ENCODE data around the gene LMF1. TPM values are rescaled to one million over a fixed set of nuclear protein-coding genes. Genes with fewer than 3 reads are reported as not detected.
"Not testable (repeated sequence)": the region's sequence is repeated elsewhere in the genome, so short reads cannot be mapped to it uniquely, and the experiment has no call there.

LMF1 gene
- total RNA-seq, 3 donors from 2014 or later (not counting 1 experiment from before 2014, with no cell fraction given): 28.2 to 42.2 (median 41.2) TPM

- H3K36me3 Mint-ChIP-seq: no peaks in the 10 kb centered on the region
- no peaks in the 10 kb centered on the region for H3K9me3 ChIP-seq (ENCODE audit: control insufficient read depth, insufficient read depth, low read length)
- no peaks in the 10 kb centered on the region for H3K4me1 ChIP-seq (ENCODE audit: control insufficient read depth, insufficient read depth, low read length)
- no peak for DNase-seq
- 77% methylated on average over 22 of the region's 22 CpGs for WGBS (ENCODE audit: insufficient coverage)
- H3K27ac Mint-ChIP-seq: no peak overlapping the region
- H3K36me3 ChIP-seq (ENCODE audit: control insufficient read depth, insufficient read depth, low read length): peaks cover 17% of the 10 kb centered on the region
- no peak overlapping the region for H3K4me3 ChIP-seq (ENCODE audit: low read length)
- peak in 1 of 3 donors; percentile 78 for ATAC-seq
- TF ChIP-seq CTCF (IDR thresholded peaks at IDR 0.05): no peak
- intact Hi-C loops (cut with micrococcal nuclease): no loop called here
- no peak overlapping the region for H3K27ac ChIP-seq (ENCODE audit: low read length)
- no peaks in the 10 kb centered on the region for H3K27me3 ChIP-seq (ENCODE audit: control insufficient read depth, insufficient read depth, low read length)
- H3K4me1 Mint-ChIP-seq: peaks cover 11 to 12% of the 10 kb centered on the region in 2 donors
- no peaks in the 10 kb centered on the region for H3K9me3 Mint-ChIP-seq
- no peaks in the 10 kb centered on the region for H3K27me3 Mint-ChIP-seq (ENCODE audit: low read depth in 2 of 2)
- no peak overlapping the region for H3K4me3 Mint-ChIP-seq
These were observed 19.0 kb downstream of the LMF1 start for GRCh38 chr16:951660-952301.

- WGBS (ENCODE audit: insufficient coverage): 90% methylated on average over 27 of the region's 27 CpGs
- peaks cover 24% of the 10 kb centered on the region for H3K36me3 ChIP-seq (ENCODE audit: control insufficient read depth, insufficient read depth, low read length)
- H3K27me3 Mint-ChIP-seq (ENCODE audit: low read depth in 2 of 2); H3K9me3 Mint-ChIP-seq; H3K4me1 ChIP-seq (ENCODE audit: control insufficient read depth, insufficient read depth, low read length); H3K9me3 ChIP-seq (ENCODE audit: control insufficient read depth, insufficient read depth, low read length); H3K4me3 ChIP-seq (ENCODE audit: low read length); H3K27me3 ChIP-seq (ENCODE audit: control insufficient read depth, insufficient read depth, low read length); H3K4me3 Mint-ChIP-seq; H3K36me3 Mint-ChIP-seq; H3K27ac ChIP-seq (ENCODE audit: low read length); ATAC-seq; H3K27ac Mint-ChIP-seq; DNase-seq; intact Hi-C loops (cut with micrococcal nuclease): not testable (repeated sequence)
- peaks cover 11 to 12% of the 10 kb centered on the region in 2 donors for H3K4me1 Mint-ChIP-seq
These were observed 19.8 kb downstream of the LMF1 start for GRCh38 chr16:950733-951573.

- H3K9me3 ChIP-seq (ENCODE audit: control insufficient read depth, insufficient read depth, low read length); DNase-seq; H3K27me3 ChIP-seq (ENCODE audit: control insufficient read depth, insufficient read depth, low read length); H3K27ac Mint-ChIP-seq; H3K36me3 Mint-ChIP-seq; intact Hi-C loops (cut with micrococcal nuclease); H3K9me3 Mint-ChIP-seq; H3K4me1 Mint-ChIP-seq; H3K4me3 ChIP-seq (ENCODE audit: low read length); ATAC-seq; H3K4me3 Mint-ChIP-seq; H3K27ac ChIP-seq (ENCODE audit: low read length); H3K4me1 ChIP-seq (ENCODE audit: control insufficient read depth, insufficient read depth, low read length); H3K27me3 Mint-ChIP-seq (ENCODE audit: low read depth in 2 of 2): not testable (repeated sequence)
- WGBS (ENCODE audit: insufficient coverage): 94% methylated on average over 18 of the region's 18 CpGs
- peaks cover 29% of the 10 kb centered on the region for H3K36me3 ChIP-seq (ENCODE audit: control insufficient read depth, insufficient read depth, low read length)
These were observed 22.0 kb downstream of the LMF1 start for GRCh38 chr16:948767-949166.

- not testable (repeated sequence) for H3K27ac Mint-ChIP-seq, H3K9me3 Mint-ChIP-seq
- WGBS (ENCODE audit: insufficient coverage): 88% methylated on average over 17 of the region's 17 CpGs
These were observed 22.9 kb downstream of the LMF1 start for GRCh38 chr16:947922-948303.

More at GRCh38 chr16:947922-948303, 22.9 kb downstream of the LMF1 start:
- H3K27ac ChIP-seq (ENCODE audit: low read length); H3K4me1 ChIP-seq (ENCODE audit: control insufficient read depth, insufficient read depth, low read length); DNase-seq; H3K4me3 Mint-ChIP-seq; H3K27me3 Mint-ChIP-seq (ENCODE audit: low read depth in 2 of 2); ATAC-seq; H3K9me3 ChIP-seq (ENCODE audit: control insufficient read depth, insufficient read depth, low read length); H3K4me1 Mint-ChIP-seq; intact Hi-C loops (cut with micrococcal nuclease); H3K27me3 ChIP-seq (ENCODE audit: control insufficient read depth, insufficient read depth, low read length); H3K36me3 Mint-ChIP-seq; H3K4me3 ChIP-seq (ENCODE audit: low read length): not testable (repeated sequence)
- H3K36me3 ChIP-seq (ENCODE audit: control insufficient read depth, insufficient read depth, low read length): peaks cover 29% of the 10 kb centered on the region

All from natural killer cell (primary cell).